ENCODE measurements around the gene MON1B.
A peak's percentile ranks its signal among the peaks of the same experiment; 100 is the strongest.

MON1B gene

DNA sequence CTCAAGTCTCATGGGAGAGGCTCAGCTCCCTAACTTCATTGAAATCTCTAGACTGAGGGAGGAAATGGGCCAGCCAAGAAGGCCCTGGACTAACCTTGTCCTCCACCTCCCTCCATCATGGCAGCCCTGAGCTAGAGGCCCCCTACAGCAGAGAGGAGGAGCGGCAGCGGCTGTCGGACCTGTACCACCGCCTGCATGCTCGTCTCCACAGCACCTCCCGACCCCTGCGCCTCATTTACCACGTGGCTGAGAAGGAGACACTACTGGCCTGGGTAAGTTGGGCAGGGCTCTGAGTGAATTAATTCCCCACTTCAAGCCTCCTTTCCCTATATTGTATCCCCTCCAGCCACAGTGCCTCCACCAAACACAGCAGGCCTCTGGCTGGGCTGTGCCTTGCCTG, 4.4 kb downstream of the MON1B start:
- DNase-seq (ENCODE audit: low spot score): no peak

GRCh38 chr16:77197747-77198146, 6.8 kb downstream of the MON1B start:
- no peak for DNase-seq (ENCODE audit: low spot score)

GRCh38 chr16:77199211-77199610, 8.2 kb downstream of the MON1B start, which contains the start of gene SYCE1L:
Gene SYCE1L (plus strand): TSS chr16:77199408. CDS start chr16:77199452, 44 bp downstream.
- no peak for DNase-seq (ENCODE audit: low spot score)

DNA sequence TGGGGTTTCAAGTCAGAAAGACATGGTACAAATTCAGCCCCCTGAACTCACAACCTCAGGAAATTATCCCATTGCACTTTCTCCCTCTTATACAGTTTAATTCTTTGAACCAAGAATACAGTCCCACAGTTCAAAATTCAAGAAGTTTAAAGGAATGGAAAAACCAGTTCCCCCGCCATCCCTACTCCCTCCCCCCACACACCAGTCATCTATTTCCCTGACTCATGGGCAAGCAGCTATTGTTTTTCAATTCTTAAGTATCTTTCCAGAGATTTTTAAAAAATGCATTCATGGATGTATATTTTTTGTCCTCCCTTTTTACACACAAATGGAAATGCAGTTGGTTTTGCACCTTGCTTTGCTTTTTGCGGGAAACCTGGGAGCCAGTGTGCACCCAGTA, 15.5 kb downstream of the MON1B start:
- DNase-seq (ENCODE audit: low spot score): no peak

GRCh38 chr16:77207030-77207429, 16.0 kb downstream of the MON1B start:
- DNase-seq (ENCODE audit: low spot score): no peak

DNA sequence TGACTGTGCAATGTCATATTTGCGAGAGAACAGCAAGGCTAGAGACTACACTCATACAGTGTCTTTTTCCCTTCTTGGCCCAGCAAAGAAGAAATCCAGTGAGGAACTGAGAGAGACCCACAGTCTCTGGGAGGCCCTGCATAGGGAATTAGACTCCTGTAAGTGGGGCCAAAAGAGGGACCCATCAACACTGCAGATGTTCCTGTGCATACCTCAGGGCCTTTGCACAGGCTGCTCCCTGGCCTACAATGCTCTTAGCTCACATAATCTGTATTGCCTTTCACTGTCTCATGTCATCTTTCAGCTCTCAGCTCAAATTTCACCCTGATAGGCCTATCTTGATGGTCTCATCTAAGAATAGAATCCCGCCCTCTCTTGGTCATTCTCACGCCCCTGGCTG, 17.4 kb downstream of the MON1B start:
- no peak for DNase-seq (ENCODE audit: low spot score)

GRCh38 chr16:77211880-77212740, 21.1 kb downstream of the MON1B start:
- DNase-seq (ENCODE audit: low spot score): peak; percentile 86

GRCh38 chr16:77212741-77213541, 22.0 kb downstream of the MON1B start:
- DNase-seq (ENCODE audit: low spot score): peak; percentile 68

GRCh38 chr16:77213542-77214106, 22.6 kb downstream of the MON1B start:
- no peak for DNase-seq (ENCODE audit: low spot score)

- no peak for DNase-seq (ENCODE audit: low spot score)
These were observed 23.6 kb downstream of the MON1B start for GRCh38 chr16:77214411-77215138.

GRCh38 chr16:77219437-77219836, 28.4 kb downstream of the MON1B start:
- no peak for DNase-seq (ENCODE audit: low spot score)

- no peak for DNase-seq (ENCODE audit: low spot score)
These were observed 29.4 kb downstream of the MON1B start for GRCh38 chr16:77220427-77220826.

GRCh38 chr16:77221482-77221881, 30.5 kb downstream of the MON1B start:
- DNase-seq (ENCODE audit: low spot score): no peak

DNA sequence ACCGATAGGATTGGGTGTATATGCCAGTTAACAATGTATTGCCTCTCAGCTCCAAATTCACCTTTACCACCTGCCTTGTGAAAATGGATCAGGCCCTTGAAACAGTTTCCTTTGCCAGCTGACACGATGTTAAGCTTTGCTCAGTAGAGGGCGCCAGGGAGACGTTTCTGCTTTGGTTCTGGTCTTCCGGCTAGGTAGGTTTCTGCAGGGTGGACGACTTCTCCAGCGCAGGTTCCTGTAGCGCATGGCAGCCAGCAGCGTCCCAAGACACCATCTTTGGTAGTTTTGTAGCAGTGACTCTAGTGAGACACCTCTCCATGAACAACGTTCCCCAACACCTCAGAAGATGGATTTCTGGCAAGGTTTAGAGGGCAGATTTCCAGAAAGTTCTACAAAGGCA, 32.2 kb downstream of the MON1B start:
- DNase-seq (ENCODE audit: low spot score): no peak

GRCh38 chr16:77225182-77225581, 34.2 kb downstream of the MON1B start:
- no peak for DNase-seq (ENCODE audit: low spot score)

GRCh38 chr16:77227745-77228144, 36.8 kb downstream of the MON1B start:
- no peak for DNase-seq (ENCODE audit: low spot score)

GRCh38 chr16:77231047-77231446, 40.1 kb downstream of the MON1B start:
- DNase-seq (ENCODE audit: low spot score): no peak

DNA sequence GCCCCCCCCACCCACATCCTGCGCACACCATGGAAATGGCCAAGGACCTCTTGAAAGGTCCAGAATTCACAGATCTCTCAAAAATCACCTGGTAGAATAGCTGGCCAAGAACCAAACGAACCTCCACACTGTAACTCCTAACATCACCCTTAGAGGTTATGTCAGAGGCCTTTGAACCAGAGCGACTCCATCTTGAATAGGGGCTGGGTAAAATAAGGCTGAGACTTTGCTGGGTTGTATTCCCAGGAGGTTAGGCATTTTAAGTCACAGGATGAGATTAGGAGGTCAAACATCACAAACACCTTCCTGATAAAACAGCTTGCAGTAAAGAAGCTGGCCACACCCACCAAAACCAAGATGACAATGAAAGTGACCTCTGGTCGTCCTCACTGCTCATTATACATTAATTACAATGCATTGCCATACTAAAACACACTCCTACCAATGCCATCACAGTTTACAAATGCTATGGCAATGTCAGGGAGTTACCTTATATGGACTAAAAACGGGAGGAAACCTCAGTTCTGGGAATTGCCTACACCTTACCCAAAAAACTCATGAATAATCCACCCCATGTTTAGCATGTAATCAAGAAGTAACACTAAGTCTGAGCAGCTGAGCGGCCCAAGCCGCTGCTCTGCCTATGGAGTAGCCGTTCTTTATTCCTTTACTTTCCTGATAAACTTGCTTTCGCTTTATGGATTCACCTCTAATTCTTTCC, 43.0 kb downstream of the MON1B start:
- no peak for DNase-seq (ENCODE audit: low spot score)

DNA sequence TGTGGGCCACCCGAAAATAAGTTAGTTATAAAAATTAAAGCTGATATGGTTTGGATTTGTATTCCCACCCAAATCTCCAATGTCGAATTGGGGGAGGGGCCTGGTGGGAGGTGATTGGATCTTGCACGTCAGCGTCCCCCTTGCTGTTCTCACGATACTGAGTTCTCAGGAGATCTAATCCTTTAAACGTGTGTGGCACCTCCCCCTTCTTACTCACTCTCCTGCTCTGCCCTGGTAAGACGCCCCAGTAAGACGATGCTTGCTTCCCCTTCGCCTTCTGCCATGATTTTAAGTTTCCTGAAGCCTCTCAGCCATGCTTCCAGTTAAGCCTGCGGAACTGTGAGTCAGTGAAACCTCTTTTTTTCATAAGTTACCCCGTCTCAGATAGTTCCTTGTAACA, 43.6 kb downstream of the MON1B start:
- peak; percentile 49 for DNase-seq (ENCODE audit: low spot score)

- peak; percentile 82 for DNase-seq (ENCODE audit: low spot score)
These were observed 45.1 kb downstream of the MON1B start for GRCh38 chr16:77236063-77236511.

- DNase-seq (ENCODE audit: low spot score): no peak
These were observed 47.6 kb downstream of the MON1B start for GRCh38 chr16:77238593-77238992.

All from SK-N-DZ (cell line).